ENCODE data around the gene ADGRB3.
"Not testable (repeated sequence)": the region's sequence is repeated elsewhere in the genome, so short reads cannot be mapped to it uniquely, and the experiment has no call there.

ADGRB3 gene

GRCh38 chr6:69069881-69070280 is 434.8 kb downstream of the ADGRB3 start:
- DNase-seq, result no peak

DNA sequence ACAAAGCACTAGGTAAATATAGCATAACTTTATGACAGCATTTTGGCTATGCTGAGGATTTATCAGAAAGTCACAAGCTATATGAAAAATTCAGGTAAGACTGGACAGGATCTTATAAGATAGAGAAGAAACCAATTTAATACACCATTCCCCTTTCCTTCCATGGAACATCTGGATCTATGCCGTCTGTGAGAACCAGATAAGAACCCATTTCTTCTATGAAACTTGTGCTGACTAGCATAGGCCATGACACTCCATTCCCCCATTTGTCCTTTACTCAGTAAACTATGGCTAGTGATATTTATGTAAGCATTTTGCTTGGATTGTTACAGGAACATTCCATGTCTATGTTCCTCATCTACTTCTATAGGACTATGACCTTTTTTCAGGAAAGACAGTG is 437.7 kb downstream of the ADGRB3 start:
- DNase-seq, result no peak

- DNase-seq, result no peak
Measured at GRCh38 chr6:69084746-69085335, 449.8 kb downstream of the ADGRB3 start.

GRCh38 chr6:69086689-69087088 is 451.6 kb downstream of the ADGRB3 start:
- no peak for DNase-seq

GRCh38 chr6:69089539-69089938 is 454.5 kb downstream of the ADGRB3 start:
- no peak for DNase-seq

DNA sequence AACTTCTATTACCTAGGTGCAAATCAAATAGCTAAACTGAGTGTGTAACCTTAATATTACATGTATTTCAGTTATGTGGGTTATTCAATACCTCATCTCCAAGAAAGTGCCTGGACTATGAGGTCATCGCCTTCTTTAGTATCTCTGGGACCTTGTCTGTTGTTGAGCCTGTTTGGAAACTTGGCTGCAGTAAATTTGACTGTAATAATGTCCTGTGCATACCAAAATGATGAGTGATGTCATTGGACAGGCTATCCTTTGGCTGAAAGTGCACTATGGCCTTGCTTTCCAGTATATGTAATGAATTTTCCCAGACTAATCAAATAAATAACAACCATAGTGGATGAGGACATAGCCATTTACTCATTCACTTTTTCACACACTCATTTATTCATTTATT is 455.1 kb downstream of the ADGRB3 start:
- peak; percentile 86 for DNase-seq

DNA sequence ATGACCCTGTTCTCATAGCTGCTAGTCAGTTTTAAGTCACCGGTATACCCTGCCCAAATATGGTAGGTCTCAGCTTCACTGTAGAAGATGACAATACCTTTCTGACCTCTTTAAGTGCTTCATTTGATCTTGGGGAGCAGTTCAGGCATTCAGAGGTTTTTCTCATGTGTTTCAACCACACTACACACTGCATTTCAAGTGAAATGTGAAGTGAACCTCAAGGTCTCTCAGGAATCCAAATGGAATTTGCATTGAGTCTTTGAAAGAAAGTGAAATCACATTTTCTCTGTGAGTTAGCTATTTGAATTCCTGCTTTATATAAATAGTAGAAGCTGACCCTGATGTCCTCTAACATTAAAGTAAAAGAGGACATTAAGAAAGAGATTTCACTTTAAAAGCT is 461.6 kb downstream of the ADGRB3 start:
- peak; percentile 8 for DNase-seq

DNA sequence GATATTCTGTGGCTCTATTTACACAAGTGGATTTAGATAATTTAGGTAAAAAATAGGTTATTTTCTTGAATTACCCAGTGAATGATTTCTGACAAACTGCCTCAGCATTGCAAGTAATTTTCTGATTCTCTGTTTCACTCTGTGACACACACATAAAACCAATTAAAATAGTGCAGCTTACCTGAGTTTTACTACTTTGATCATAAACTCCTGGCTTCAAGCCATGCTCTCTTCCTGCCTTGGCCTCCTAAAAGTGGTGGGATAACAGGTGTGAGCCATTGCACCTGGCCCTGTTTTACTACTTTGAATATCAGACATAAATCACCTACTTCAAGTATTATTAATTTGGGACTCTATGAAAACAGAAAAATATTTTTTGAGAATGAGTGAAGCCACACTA is 462.9 kb downstream of the ADGRB3 start:
- no peak for DNase-seq

DNA sequence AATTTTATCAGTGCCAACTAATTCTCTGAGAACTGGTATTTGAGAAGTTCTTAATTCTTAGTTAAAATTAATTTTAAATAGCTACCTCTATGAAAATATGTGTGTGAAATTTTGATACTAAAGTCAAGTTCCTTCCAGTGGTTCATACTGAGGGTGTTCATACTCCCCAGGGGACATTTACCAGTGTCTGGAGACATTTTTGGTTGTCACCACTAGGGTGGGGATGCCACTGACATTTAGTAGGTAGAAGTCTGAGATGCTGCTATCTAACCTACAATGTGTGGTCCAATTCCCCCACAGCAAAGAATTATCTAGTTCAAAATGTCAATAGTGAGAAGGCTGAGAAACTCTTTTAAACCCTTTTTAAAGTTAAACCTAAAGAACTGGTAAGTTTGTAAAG is 463.8 kb downstream of the ADGRB3 start:
- DNase-seq, result no peak

DNA sequence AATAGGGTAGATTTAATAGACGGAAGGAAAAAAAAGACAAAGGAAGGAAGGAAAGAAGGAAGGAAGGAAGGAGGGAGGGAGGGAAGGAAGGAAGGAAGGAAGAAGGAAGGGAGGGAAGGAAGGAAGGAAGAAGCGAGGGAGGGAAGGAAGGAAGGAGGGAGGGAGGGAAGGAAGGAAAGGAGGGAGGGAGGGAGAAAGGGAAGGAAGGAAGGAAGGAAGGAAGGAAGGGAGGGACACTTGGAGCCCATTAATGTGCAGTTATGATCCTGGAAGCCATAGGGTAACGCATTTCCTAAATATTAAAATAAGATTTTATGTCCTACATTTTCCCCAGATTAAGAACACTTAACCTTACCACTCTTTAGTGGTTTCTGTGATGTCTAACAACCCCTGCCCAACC is 465.7 kb downstream of the ADGRB3 start:
- DNase-seq, result no peak

GRCh38 chr6:69102416-69102815 is 467.3 kb downstream of the ADGRB3 start:
- DNase-seq, result no peak

DNA sequence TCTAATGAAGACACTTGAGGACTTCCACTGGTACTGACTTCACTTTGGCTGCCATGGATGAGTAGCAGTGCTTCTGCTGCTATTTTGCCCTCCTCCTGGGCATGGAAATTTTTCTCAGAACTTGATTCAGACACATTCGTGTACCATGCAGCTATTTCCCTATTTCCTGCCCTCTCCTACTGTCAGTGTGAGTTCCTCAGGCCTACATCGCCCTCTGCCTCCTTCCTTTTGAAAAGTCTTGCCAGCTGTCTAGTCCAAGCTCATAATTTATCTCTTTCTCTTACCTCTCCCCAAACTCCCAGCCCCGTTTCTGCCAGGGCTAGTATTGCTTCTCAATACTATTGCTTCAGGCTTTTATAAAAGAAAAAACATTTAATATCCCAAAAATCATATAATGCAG is 470.2 kb downstream of the ADGRB3 start:
- no peak for DNase-seq

DNA sequence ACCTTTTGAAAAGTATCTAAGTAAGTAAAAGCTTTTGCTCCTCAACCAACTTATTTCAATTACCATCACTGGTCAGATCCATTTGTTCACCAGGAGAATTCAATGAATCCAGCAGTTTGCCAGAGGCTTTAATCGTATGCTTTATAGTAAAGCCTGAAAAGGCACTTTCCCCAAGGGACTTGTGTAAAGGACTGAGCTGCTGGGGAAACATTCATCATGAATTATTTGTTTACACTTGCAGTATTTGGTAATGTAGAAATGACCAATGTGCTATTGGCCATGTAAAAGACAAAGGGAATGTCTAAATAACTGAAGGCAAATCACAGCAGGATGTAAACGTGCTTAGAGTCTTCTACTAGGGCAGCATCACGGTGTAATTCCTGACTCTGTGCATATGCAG is 471.4 kb downstream of the ADGRB3 start:
- no peak for DNase-seq

DNA sequence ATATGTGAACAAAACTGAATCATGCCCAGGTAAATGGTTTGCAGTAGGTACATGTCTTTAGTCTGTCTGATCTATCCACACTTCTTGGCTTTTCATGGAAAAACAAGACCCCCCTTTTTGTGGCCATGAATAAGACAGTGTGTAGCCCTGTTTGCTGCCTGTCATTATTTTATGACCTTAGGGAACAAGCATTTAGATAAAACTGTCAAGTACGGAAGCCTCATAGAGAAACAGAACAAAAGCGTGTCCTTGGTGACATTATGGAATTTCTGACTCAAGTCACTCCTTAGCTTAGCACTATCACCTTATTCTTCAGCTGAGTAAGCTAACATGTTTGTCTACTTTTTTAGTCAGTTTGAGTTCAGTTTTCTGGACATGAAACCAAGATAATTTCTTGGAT is 476.2 kb downstream of the ADGRB3 start:
- DNase-seq, result no peak

DNA sequence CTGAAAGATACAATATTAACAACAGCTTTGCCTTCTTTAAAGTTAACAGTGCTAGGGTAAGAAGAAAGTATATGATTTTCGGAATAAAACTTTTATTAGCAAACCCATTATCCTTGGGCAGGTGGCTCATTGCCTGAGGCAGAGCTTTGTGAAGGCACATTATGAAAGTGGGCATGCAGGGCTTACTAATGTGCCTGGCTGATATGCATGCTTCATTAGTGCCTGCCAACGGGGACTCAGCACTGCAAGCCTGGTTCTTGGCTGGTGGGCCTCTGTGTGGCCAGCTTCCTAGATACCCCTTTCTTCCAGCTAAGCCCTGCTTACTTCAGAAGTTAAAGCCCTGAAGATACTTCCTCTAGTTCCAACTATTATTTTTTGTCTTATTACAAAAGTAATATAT is 481.6 kb downstream of the ADGRB3 start:
- no peak for DNase-seq

DNA sequence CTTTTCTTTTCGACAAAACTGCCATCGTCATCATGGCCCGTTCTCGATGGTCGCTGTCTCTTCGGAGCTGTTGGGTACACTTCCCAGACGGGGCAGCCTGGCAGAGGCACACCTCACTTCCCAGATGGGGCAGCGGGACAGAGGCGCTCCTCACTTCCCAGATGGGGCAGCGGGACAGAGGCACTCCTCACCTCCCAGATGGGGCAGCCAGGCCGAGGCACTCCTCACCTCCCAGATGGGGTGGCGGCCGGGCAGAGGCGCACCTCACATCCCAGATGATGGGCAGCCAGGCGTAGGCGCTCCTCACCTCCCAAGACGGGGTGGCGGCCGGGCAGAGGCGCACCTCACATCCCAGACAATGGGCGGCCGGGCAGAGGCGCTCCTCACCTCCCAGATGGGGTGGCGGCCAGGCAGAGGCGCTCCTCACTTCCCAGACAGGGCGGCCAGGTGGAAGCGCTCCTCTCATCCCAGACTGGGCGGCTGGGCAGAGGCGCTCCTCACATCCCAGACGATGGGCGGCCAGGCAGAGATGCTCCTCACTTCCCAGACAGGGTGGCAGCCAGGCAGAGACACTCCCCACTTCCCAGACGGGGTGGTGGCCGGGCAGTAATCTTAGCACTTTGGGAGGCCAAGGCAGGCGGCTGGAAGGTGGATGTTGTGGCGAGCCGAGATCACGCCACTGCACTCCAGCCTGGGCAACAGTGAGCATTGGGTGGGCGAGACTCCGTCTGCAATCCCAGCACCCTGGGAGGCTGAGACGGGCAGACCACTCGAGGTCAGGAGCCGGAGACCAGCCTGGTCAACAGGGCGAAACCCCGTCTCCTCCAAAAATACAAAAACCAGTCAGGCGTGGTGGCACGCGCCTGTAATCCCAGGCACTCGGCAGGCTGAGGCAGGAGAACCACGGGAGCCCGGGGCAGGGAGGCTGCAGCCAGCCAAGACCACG is 486.7 kb downstream of the ADGRB3 start:
- not testable (repeated sequence) for DNase-seq

- no peak for DNase-seq
Measured at GRCh38 chr6:69122407-69122773, 487.3 kb downstream of the ADGRB3 start.

GRCh38 chr6:69128411-69128810 is 493.3 kb downstream of the ADGRB3 start:
- peak; percentile 18 for DNase-seq

DNA sequence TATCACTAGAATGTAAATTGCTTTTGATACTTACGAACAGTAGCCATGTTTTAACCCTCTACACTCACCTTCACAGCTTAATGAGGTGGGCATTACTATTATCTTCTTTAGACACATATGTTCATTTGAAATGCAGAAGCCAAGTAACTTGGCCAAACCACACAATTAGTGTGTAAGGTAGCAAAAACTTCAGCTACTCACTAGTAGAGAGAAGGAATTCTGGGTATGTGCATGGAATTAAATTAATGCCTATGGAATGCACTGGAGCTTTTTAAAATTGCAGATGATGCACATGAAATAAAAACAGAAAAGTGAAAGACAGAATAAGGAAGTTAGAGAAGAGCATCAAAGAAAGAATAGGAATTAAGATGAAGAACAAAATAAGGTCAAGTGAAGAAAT is 494.0 kb downstream of the ADGRB3 start:
- peak; percentile 29 for DNase-seq

GRCh38 chr6:69135927-69136326 is 500.8 kb downstream of the ADGRB3 start:
- no peak for DNase-seq

- no peak for DNase-seq
Measured at GRCh38 chr6:69138148-69138547, 503.1 kb downstream of the ADGRB3 start.

GRCh38 chr6:69138893-69139494 is 503.9 kb downstream of the ADGRB3 start:
- DNase-seq, result no peak

- DNase-seq, result no peak
Measured at GRCh38 chr6:69145062-69145461, 510.0 kb downstream of the ADGRB3 start.

DNA sequence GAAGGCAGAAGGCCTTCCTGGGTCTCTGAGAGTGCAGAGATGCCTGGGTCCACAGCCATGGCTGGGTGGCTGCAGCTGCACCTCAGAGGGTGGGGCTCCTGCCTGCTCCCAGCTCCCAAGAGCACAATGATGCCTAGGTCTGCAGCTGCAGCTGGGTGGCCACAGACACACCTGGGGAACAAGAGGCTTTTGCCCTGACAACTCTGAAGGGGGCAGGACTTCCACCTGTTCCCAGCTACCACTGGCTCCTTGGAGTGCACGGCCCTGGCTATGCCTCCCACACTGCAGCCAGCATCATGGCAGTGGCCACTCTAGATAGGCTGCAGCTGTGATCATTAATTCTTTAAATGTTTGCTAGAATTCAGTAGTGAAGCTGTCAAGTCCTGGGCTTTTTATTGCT is 511.3 kb downstream of the ADGRB3 start:
- no peak for DNase-seq
